Loucy (cell line): Measurements from ENCODE around the gene RNLS.

ENCODE experiments used
- EZH2phosphoT487 ChIP-seq: fragments of 200-600 bp; IDR thresholded peaks from 2 replicates; pipeline ENCODE4 v1.6.1; 2018; ENCODE audit warnings: antibody characterized with exemption, mild to moderate bottlenecking, moderate library complexity, borderline replicate concordance
- TF ChIP-seq, protein P1 (sequence below): fragments of 200-600 bp; sonication (generic); conservative IDR thresholded peaks from 2 replicates; pipeline ENCODE4 v1.5.1; 2014; ENCODE audit warnings: mild to moderate bottlenecking, antibody characterized with exemption, low read length

DNA sequence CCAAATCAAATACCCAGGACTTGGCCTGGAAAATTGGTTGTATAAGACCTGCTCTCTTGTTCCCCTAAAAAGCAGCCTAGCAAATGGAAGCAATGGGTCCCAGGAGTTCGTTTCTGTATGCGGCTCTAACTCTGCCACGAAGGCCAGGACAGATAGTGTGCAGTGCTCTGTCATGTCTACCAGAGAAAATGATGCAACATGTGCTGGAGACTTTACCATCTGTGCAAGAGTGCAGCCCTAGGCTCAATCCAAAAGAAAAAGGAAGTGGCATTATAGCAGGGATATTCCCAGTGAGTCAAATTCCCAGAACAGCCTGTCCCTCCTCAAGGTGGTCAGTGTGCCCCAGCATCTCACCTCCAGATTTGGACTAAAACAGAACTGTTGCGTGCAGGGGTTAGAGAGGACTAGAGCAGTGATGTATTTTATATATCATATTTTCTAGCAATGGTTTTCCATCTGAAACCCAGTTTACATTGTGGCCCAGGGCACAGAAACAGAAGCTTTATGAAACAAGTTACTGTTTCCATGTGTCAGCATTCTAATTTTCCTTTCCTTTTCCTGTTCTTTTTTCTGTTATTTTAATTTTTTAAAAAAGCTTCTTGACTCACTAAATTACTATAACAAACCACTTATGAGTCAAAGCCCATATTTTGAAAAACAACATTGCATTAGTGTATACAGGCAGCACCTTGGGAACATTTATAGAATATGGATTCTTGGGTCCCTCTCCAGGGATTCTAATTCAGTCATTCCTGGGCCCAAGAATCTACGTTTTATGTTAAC lies 311.2 kb downstream of the RNLS start:
- TF ChIP-seq, protein P1, sequence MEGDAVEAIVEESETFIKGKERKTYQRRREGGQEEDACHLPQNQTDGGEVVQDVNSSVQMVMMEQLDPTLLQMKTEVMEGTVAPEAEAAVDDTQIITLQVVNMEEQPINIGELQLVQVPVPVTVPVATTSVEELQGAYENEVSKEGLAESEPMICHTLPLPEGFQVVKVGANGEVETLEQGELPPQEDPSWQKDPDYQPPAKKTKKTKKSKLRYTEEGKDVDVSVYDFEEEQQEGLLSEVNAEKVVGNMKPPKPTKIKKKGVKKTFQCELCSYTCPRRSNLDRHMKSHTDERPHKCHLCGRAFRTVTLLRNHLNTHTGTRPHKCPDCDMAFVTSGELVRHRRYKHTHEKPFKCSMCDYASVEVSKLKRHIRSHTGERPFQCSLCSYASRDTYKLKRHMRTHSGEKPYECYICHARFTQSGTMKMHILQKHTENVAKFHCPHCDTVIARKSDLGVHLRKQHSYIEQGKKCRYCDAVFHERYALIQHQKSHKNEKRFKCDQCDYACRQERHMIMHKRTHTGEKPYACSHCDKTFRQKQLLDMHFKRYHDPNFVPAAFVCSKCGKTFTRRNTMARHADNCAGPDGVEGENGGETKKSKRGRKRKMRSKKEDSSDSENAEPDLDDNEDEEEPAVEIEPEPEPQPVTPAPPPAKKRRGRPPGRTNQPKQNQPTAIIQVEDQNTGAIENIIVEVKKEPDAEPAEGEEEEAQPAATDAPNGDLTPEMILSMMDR: no peak
- TF ChIP-seq EZH2phosphoT487: no peak
